Measurements from ENCODE around the gene VPS39. TPM values are rescaled to one million over a fixed set of nuclear protein-coding genes. Genes with fewer than 3 reads are reported as not detected.

VPS39 gene
- polyA plus RNA-seq, 1 of the 3 experiments (the other 2 are of a cell fraction): 61.1 TPM

DNA sequence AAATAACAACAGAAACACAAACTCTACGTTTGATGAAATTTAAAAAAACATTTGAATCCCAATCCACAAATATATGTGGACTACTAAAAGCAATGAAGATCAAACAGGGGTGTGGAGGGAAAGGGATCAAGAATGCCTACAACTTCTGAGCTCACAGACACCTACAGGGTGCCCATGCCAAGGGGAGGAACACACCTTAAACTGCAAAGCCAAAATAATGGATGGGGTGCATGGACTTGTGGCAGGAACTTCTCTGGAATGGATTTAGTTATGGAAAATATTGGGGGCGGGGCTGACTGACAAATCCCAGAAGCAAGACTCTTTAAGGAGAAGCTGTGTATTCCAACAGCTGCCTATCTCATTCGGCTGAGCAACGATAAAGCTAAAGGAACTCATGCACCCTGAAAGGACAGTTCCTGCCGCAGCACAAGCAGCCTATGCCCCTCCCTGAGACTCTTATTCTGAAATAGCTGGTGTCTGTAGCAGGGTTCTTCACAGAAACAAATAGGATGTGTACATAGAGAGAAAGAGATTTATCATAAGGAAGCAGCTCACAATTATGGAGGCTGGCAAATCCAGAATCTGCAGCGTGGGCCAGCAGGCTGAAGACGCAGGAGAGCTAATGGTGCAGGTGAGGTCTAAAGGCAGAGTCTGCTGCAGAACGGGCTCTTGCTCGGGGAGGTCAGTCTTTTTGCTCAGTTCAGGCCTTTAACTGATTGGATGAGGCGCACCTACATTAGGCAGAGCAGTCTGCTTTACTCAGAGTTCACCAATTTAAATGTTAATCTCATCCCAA, 89.3 kb downstream of the VPS39 start:
- Histone ChIP-seq H3K27me3 (ENCODE audit: insufficient read depth) (peaks cover 14% of the 10 kb centered on the region; the same call in 1 of the 2 replicates), H3K9me2 (no peaks in the 10 kb centered on the region), H2AFZ (ENCODE audit: low read depth) (no peak overlapping the region), H3K79me2 (ENCODE audit: insufficient read depth) (no peaks in the 10 kb centered on the region), H3K36me3 (replicated peaks in 1 of 2; ENCODE audit: control insufficient read depth in 1 of 2, insufficient read depth in 2 of 2, low read length in 1 of 2) (no peaks in the 10 kb centered on the region), H3K9ac (no peak overlapping the region), H3K27ac (ENCODE audit: low read depth in 2 of 2, low read length in 1 of 2) (no peak overlapping the region), H3K4me1 (ENCODE audit: control insufficient read depth in 1 of 2, insufficient read depth in 2 of 2, low read depth in 1 of 2, low read length in 1 of 2) (peaks cover 0 to 6% of the 10 kb centered on the region in 2 experiments; a peak in 1 of 4 replicates), H3K4me2 (no peak overlapping the region), H3K9me3 (no peaks in the 10 kb centered on the region), H4K20me1 (ENCODE audit: insufficient read depth) (no peaks in the 10 kb centered on the region), H3F3A (replicated peaks; ENCODE audit: insufficient read depth) (no peaks in the 10 kb centered on the region), H3K4me3 (ENCODE audit: low read depth in 2 of 2, low read length in 1 of 2) (no peak overlapping the region)
- POLR2A ChIA-PET: no interaction called here
- WGBS (ENCODE audit: low lambda C conversion rate): 40% methylated on average over 9 of the region's 10 CpGs
- DNase-seq: no peak
- CTCF ChIA-PET: interaction anchor here (1.2 to 1.8 kb wide), 8 partner anchors 11 to 129 kb away, joined by 3 to 5 read pairs (median 4); no protein-coding TSS in a partner anchor
- no peak for TF ChIP-seq RAD21 (IDR thresholded peaks at IDR 0.05; ENCODE audit: low read length)
- TF ChIP-seq, protein P1, sequence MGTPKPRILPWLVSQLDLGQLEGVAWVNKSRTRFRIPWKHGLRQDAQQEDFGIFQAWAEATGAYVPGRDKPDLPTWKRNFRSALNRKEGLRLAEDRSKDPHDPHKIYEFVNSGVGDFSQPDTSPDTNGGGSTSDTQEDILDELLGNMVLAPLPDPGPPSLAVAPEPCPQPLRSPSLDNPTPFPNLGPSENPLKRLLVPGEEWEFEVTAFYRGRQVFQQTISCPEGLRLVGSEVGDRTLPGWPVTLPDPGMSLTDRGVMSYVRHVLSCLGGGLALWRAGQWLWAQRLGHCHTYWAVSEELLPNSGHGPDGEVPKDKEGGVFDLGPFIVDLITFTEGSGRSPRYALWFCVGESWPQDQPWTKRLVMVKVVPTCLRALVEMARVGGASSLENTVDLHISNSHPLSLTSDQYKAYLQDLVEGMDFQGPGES (IDR thresholded peaks at IDR 0.05; ENCODE audit: low read depth, low read length): no peak
- no peak for TF ChIP-seq NRF1 (IDR thresholded peaks at IDR 0.05; ENCODE audit: low read depth, low read length)
- no peak for TF ChIP-seq JUND (IDR thresholded peaks at IDR 0.05)
- TF ChIP-seq, protein P2, sequence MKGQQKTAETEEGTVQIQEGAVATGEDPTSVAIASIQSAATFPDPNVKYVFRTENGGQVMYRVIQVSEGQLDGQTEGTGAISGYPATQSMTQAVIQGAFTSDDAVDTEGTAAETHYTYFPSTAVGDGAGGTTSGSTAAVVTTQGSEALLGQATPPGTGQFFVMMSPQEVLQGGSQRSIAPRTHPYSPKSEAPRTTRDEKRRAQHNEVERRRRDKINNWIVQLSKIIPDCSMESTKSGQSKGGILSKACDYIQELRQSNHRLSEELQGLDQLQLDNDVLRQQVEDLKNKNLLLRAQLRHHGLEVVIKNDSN (IDR thresholded peaks at IDR 0.05; ENCODE audit: borderline replicate concordance, low read depth): no peak
- TF ChIP-seq, protein P3, sequence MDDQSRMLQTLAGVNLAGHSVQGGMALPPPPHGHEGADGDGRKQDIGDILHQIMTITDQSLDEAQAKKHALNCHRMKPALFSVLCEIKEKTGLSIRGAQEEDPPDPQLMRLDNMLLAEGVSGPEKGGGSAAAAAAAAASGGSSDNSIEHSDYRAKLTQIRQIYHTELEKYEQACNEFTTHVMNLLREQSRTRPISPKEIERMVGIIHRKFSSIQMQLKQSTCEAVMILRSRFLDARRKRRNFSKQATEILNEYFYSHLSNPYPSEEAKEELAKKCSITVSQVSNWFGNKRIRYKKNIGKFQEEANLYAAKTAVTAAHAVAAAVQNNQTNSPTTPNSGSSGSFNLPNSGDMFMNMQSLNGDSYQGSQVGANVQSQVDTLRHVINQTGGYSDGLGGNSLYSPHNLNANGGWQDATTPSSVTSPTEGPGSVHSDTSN (IDR thresholded peaks at IDR 0.05): no peak
- no peak for TF ChIP-seq ELF1 (IDR thresholded peaks at IDR 0.05)
- TF ChIP-seq, protein P4, sequence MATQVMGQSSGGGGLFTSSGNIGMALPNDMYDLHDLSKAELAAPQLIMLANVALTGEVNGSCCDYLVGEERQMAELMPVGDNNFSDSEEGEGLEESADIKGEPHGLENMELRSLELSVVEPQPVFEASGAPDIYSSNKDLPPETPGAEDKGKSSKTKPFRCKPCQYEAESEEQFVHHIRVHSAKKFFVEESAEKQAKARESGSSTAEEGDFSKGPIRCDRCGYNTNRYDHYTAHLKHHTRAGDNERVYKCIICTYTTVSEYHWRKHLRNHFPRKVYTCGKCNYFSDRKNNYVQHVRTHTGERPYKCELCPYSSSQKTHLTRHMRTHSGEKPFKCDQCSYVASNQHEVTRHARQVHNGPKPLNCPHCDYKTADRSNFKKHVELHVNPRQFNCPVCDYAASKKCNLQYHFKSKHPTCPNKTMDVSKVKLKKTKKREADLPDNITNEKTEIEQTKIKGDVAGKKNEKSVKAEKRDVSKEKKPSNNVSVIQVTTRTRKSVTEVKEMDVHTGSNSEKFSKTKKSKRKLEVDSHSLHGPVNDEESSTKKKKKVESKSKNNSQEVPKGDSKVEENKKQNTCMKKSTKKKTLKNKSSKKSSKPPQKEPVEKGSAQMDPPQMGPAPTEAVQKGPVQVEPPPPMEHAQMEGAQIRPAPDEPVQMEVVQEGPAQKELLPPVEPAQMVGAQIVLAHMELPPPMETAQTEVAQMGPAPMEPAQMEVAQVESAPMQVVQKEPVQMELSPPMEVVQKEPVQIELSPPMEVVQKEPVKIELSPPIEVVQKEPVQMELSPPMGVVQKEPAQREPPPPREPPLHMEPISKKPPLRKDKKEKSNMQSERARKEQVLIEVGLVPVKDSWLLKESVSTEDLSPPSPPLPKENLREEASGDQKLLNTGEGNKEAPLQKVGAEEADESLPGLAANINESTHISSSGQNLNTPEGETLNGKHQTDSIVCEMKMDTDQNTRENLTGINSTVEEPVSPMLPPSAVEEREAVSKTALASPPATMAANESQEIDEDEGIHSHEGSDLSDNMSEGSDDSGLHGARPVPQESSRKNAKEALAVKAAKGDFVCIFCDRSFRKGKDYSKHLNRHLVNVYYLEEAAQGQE (IDR thresholded peaks at IDR 0.05; ENCODE audit: low read depth, low read length): no peak
- TF ChIP-seq GATA2 (CRISPR knock-in tag; IDR thresholded peaks at IDR 0.05): no peak
- no peak for TF ChIP-seq GABPA (IDR thresholded peaks at IDR 0.05; ENCODE audit: low read depth)
- TF ChIP-seq TAF1 (IDR thresholded peaks at IDR 0.05; ENCODE audit: borderline replicate concordance, low read depth, low read length): no peak
- TF ChIP-seq FOSL2 (IDR thresholded peaks at IDR 0.05; ENCODE audit: borderline replicate concordance, low read depth): no peak
- TF ChIP-seq EZH2phosphoT487 (IDR thresholded peaks at IDR 0.05; ENCODE audit: borderline replicate concordance, low read depth): no peak
- TF ChIP-seq NFIC (IDR thresholded peaks at IDR 0.05; ENCODE audit: borderline replicate concordance): no peak
- TF ChIP-seq, protein P5, sequence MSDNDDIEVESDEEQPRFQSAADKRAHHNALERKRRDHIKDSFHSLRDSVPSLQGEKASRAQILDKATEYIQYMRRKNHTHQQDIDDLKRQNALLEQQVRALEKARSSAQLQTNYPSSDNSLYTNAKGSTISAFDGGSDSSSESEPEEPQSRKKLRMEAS (IDR thresholded peaks at IDR 0.05; ENCODE audit: low read depth): no peak
- TF ChIP-seq TEAD4 (IDR thresholded peaks at IDR 0.05; ENCODE audit: borderline replicate concordance, insufficient read depth): no peak
- TF ChIP-seq YY1 (IDR thresholded peaks at IDR 0.05; ENCODE audit: low read depth): no peak
- no peak for TF ChIP-seq TCF12 (IDR thresholded peaks at IDR 0.05)
